ENCODE measurements around the gene FOXK1. TPM values are rescaled to one million over a fixed set of nuclear protein-coding genes. Genes with fewer than 3 reads are reported as not detected.

The FOXK1 gene
- total and polyA plus RNA-seq, 2 of the 13 experiments (the other 11 are each of a cell fraction or from before 2014, with no cell fraction given): 4.6 to 8.8 TPM

DNA sequence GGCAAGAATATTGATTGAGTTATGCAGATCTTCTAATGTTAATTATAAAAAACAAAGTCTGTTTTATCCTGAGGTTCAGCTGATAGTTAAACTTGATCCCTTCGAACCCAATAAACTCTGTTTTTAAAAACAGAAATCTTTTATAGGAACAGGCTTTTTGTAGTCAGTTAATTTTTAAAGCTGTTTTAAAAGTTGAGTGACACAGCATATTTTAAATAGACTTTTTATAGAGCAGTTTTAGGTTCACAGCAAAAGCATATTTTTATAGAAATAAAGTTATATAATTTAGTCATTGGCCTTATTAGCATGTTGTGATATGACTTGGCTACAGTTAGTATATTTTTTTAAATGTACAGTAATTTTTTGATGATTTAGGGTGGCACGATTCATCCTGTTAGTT is 11.1 kb downstream of the FOXK1 start (continued):
- TF ChIP-seq KAT2B (IDR thresholded peaks at IDR 0.05; ENCODE audit: borderline replicate concordance, low read depth, low read length): no peak
- no peak for TF ChIP-seq ZNF562 (CRISPR knock-in tag; IDR thresholded peaks at IDR 0.05; ENCODE audit: borderline replicate concordance)
- TF ChIP-seq, protein P1, sequence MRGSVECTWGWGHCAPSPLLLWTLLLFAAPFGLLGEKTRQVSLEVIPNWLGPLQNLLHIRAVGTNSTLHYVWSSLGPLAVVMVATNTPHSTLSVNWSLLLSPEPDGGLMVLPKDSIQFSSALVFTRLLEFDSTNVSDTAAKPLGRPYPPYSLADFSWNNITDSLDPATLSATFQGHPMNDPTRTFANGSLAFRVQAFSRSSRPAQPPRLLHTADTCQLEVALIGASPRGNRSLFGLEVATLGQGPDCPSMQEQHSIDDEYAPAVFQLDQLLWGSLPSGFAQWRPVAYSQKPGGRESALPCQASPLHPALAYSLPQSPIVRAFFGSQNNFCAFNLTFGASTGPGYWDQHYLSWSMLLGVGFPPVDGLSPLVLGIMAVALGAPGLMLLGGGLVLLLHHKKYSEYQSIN (CRISPR knock-in tag; IDR thresholded peaks at IDR 0.05; ENCODE audit: borderline replicate concordance): no peak
- TF ChIP-seq RFX3 (CRISPR knock-in tag; IDR thresholded peaks at IDR 0.05): no peak
- TF ChIP-seq, protein P2, sequence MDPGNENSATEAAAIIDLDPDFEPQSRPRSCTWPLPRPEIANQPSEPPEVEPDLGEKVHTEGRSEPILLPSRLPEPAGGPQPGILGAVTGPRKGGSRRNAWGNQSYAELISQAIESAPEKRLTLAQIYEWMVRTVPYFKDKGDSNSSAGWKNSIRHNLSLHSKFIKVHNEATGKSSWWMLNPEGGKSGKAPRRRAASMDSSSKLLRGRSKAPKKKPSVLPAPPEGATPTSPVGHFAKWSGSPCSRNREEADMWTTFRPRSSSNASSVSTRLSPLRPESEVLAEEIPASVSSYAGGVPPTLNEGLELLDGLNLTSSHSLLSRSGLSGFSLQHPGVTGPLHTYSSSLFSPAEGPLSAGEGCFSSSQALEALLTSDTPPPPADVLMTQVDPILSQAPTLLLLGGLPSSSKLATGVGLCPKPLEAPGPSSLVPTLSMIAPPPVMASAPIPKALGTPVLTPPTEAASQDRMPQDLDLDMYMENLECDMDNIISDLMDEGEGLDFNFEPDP (CRISPR knock-in tag; conservative IDR thresholded peaks at IDR 0.05): no peak
- no peak for TF ChIP-seq ARHGAP35 (CRISPR knock-in tag; IDR thresholded peaks at IDR 0.05; ENCODE audit: borderline replicate concordance)
- TF ChIP-seq ZNF781 (CRISPR knock-in tag; IDR thresholded peaks at IDR 0.05; ENCODE audit: borderline replicate concordance, not compliant biosample characterization): no peak
- no peak for TF ChIP-seq ZNF883 (CRISPR knock-in tag; IDR thresholded peaks at IDR 0.05; ENCODE audit: not compliant biosample characterization)
- TF ChIP-seq RORA (CRISPR knock-in tag; IDR thresholded peaks at IDR 0.05): no peak
- TF ChIP-seq, protein P3, sequence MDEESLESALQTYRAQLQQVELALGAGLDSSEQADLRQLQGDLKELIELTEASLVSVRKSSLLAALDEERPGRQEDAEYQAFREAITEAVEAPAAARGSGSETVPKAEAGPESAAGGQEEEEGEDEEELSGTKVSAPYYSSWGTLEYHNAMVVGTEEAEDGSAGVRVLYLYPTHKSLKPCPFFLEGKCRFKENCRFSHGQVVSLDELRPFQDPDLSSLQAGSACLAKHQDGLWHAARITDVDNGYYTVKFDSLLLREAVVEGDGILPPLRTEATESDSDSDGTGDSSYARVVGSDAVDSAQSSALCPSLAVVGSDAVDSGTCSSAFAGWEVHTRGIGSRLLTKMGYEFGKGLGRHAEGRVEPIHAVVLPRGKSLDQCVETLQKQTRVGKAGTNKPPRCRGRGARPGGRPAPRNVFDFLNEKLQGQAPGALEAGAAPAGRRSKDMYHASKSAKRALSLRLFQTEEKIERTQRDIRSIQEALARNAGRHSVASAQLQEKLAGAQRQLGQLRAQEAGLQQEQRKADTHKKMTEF (CRISPR knock-in tag; IDR thresholded peaks at IDR 0.05): no peak

Measured in HepG2 (cell line).